Small intestine (tissue), 7 donors: ENCODE measurements around the gene SERGEF. TPM values are rescaled to one million over a fixed set of nuclear protein-coding genes. Genes with fewer than 3 reads are reported as not detected.

Source experiments
- DNase-seq, 2 donors: peaks; one replicate each; pipeline versions ENCODE4 v3.0.0 to v3.0.0-alpha.2; 2013
- FAIRE-seq: peaks from 2 replicates; lab custom pipeline; 2012; peaks lifted over from hg19 to GRCh38; lab: Jason Lieb, UNC
- H3K27ac ChIP-seq, 3 donors: one replicate each; pipeline ENCODE4 v1.5.1; 2013; ENCODE audit warnings: low read length in 2 of 3, mild to moderate bottlenecking in 2 of 3, control low read depth in 1 of 3, inconsistent platforms in 1 of 3, low read depth in 1 of 3, moderate library complexity in 1 of 3
- H3K27me3 ChIP-seq, 3 donors: one replicate each; pipeline ENCODE4 v1.6.1; 2013; ENCODE audit warnings: low read length in 3 of 3, inconsistent platforms in 1 of 3; ENCODE audit not compliant: control insufficient read depth in 3 of 3, insufficient read depth in 3 of 3
- H3K36me3 ChIP-seq, 3 donors: one replicate each; pipeline ENCODE4 v1.6.1; 2013; ENCODE audit warnings: low read length in 3 of 3, inconsistent platforms in 1 of 3, low read depth in 1 of 3, mild to moderate bottlenecking in 1 of 3, moderate library complexity in 1 of 3; ENCODE audit not compliant: control insufficient read depth in 3 of 3, insufficient read depth in 2 of 3
- H3K4me1 ChIP-seq, 3 donors: one replicate each; pipeline ENCODE4 v1.6.1; 2013; ENCODE audit warnings: low read length in 2 of 3, inconsistent platforms in 1 of 3, low read depth in 1 of 3, mild to moderate bottlenecking in 1 of 3, moderate library complexity in 1 of 3; ENCODE audit not compliant: control insufficient read depth in 3 of 3, insufficient read depth in 2 of 3
- H3K4me3 ChIP-seq, 3 donors: one replicate each; pipeline ENCODE4 v1.5.1; 2013; ENCODE audit warnings: low read length in 3 of 3, control low read depth in 1 of 3, inconsistent platforms in 1 of 3, low read depth in 1 of 3, mild to moderate bottlenecking in 1 of 3, moderate library complexity in 1 of 3
- H3K9me3 ChIP-seq, 2 donors: one replicate each; pipeline ENCODE4 v1.6.1; 2013; ENCODE audit warnings: low read depth in 1 of 2, low read length in 1 of 2; ENCODE audit not compliant: control insufficient read depth in 2 of 2, insufficient read depth in 1 of 2
- WGBS, 3 donors: extraction: QIAGEN DNeasy Blood & Tissue Kit; methylation state at CpG; one replicate each; pipeline ENCODE4 v1.1.7; 2013; 5-methylcytosine and 5-hydroxymethylcytosine counted together
- polyA plus RNA-seq, 4 donors: library from polyadenylated mRNA; stranded (reverse) in 3 of 4; unstranded in 1 of 4; fragments of 200-250 nt in 3 of 4; fragments of 120-200 nt in 1 of 4; gene quantifications; one replicate each; pipeline versions ENCODE4 v1.2.1 to v1.2.3, GENCODE V29; 2013
- donor health status: healthy with polysubstance abuse.
- donor health status: control.
- donor health status: control.
- donor health status: Bipolar disorder and iron deficiency.
- donor health status: healthy.

Gene SERGEF
- polyA plus RNA-seq, 4 donors: 19.2 to 31.1 (median 27.0) TPM

GRCh38 chr11:17853280-17853679 is 159.6 kb downstream of the SERGEF start:
- no peak for DNase-seq
- no peaks in the 10 kb centered on the region for H3K27me3 ChIP-seq
- no peak overlapping the region for H3K27ac ChIP-seq
- no peaks in the 10 kb centered on the region for H3K9me3 ChIP-seq
- WGBS, 3 donors: 57 to 80% (median 61%) methylated on average over 4 of the region's 4 CpGs
- H3K4me3 ChIP-seq: no peak overlapping the region
- H3K4me1 ChIP-seq: no peaks in the 10 kb centered on the region
- H3K36me3 ChIP-seq: no peaks in the 10 kb centered on the region
- no peak for FAIRE-seq

- DNase-seq (no peak), FAIRE-seq (no peak)
- no peak overlapping the region for H3K27ac ChIP-seq
- H3K4me1 ChIP-seq: no peaks in the 10 kb centered on the region
- H3K36me3 ChIP-seq: no peaks in the 10 kb centered on the region
- no peaks in the 10 kb centered on the region for H3K27me3 ChIP-seq
- no peak overlapping the region for H3K4me3 ChIP-seq
- H3K9me3 ChIP-seq: no peaks in the 10 kb centered on the region
- WGBS, 3 donors: 48 to 76% (median 66%) methylated on average over 1 of the region's 1 CpG
Observed at GRCh38 chr11:17852246-17852645, 160.6 kb downstream of the SERGEF start.

GRCh38 chr11:17851697-17852096 is 161.2 kb downstream of the SERGEF start:
- H3K9me3 ChIP-seq: no peaks in the 10 kb centered on the region
- H3K4me3 ChIP-seq: no peak overlapping the region
- H3K27me3 ChIP-seq: no peaks in the 10 kb centered on the region
- 80 to 100% (median 96%) methylated on average over 1 of the region's 1 CpG for WGBS, 3 donors
- no peaks in the 10 kb centered on the region for H3K4me1 ChIP-seq
- H3K27ac ChIP-seq: no peak overlapping the region
- FAIRE-seq: no peak
- DNase-seq: no peak
- H3K36me3 ChIP-seq: no peaks in the 10 kb centered on the region

DNA sequence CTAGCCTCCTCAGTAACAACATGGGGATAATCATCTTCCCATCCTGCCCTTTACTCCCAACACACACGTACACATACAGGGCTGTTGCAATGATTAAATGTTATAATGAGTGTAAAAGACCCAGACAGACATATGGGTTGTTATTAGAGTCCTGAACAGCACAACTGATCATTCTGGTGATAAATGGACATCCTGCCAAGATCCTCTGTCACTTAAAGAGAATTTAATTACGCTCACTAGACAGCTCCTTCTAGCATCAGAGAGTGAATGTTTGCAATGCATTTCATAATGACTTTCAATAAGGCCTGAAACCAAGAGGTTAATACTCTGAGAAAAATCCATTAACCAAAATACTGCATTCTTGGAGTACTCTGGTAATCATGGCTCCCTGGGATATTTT is 162.5 kb downstream of the SERGEF start:
- no peak for FAIRE-seq

GRCh38 chr11:17848715-17849114 is 164.1 kb downstream of the SERGEF start:
- peaks cover 0 to 3% (median 0%) of the 10 kb centered on the region in 3 donors for H3K36me3 ChIP-seq
- H3K27ac ChIP-seq: no peak overlapping the region
- DNase-seq: no peak
- no peaks in the 10 kb centered on the region for H3K9me3 ChIP-seq
- WGBS, 3 donors: 95 to 96% (median 96%) methylated on average over 2 of the region's 2 CpGs
- no peaks in the 10 kb centered on the region for H3K27me3 ChIP-seq
- no peak overlapping the region for H3K4me3 ChIP-seq
- no peak for FAIRE-seq
- H3K4me1 ChIP-seq: peaks cover 0 to 2% (median 0%) of the 10 kb centered on the region in 3 donors

More for the DNA sequence above, 162.5 kb downstream of the SERGEF start:
- WGBS, 3 donors: 95 to 97% (median 95%) methylated on average over 2 of the region's 2 CpGs
- H3K4me1 ChIP-seq: peaks cover 0 to 2% (median 0%) of the 10 kb centered on the region in 3 donors
- H3K36me3 ChIP-seq: no peaks in the 10 kb centered on the region
- no peak overlapping the region for H3K4me3 ChIP-seq
- no peaks in the 10 kb centered on the region for H3K9me3 ChIP-seq
- no peak overlapping the region for H3K27ac ChIP-seq
- no peaks in the 10 kb centered on the region for H3K27me3 ChIP-seq
- DNase-seq: no peak

GRCh38 chr11:17846852-17847453 is 165.9 kb downstream of the SERGEF start:
- H3K4me3 ChIP-seq: no peak overlapping the region
- peaks cover 0 to 2% (median 0%) of the 10 kb centered on the region in 3 donors for H3K4me1 ChIP-seq
- FAIRE-seq (no peak), DNase-seq (peak in 1 of 2 donors; percentile 6)
- no peaks in the 10 kb centered on the region for H3K27me3 ChIP-seq
- H3K27ac ChIP-seq: no peak overlapping the region
- 82 to 90% (median 85%) methylated on average over 7 of the region's 7 CpGs for WGBS, 3 donors
- H3K9me3 ChIP-seq: no peaks in the 10 kb centered on the region
- H3K36me3 ChIP-seq: peaks cover 0 to 3% (median 0%) of the 10 kb centered on the region in 3 donors

- Histone ChIP-seq H3K4me1 (peaks cover 0 to 2% (median 0%) of the 10 kb centered on the region in 3 donors), H3K9me3 (no peaks in the 10 kb centered on the region), H3K4me3 (no peak overlapping the region), H3K27ac (no peak overlapping the region), H3K27me3 (no peaks in the 10 kb centered on the region), H3K36me3 (peaks cover 0 to 3% (median 0%) of the 10 kb centered on the region in 3 donors)
- no peak for DNase-seq
- no peak for FAIRE-seq
Observed at GRCh38 chr11:17845431-17845881, 167.4 kb downstream of the SERGEF start.

DNA sequence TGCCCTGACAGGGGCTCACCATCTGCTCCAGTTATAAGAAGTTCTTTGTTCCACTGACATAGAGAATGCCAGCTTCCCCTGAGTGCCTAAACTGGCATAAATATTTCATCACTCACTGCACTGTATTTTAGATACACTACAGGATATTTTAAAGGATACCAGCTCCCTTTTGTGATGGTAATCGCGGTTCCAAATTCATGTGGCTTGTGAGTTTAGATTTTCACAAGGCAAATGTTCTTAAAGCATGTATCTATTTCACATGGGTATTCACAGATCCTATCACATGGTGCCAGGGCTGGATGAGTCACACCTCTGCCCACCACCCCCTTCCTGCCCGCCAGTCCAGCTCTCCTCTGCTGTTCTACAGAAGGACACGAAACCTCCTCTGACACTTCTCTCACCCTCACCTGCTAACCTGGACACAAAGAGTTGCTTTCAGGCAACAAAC is 172.7 kb downstream of the SERGEF start:
- H3K4me1 ChIP-seq: no peaks in the 10 kb centered on the region
- FAIRE-seq (no peak), DNase-seq (no peak)
- no peaks in the 10 kb centered on the region for H3K9me3 ChIP-seq
- no peaks in the 10 kb centered on the region for H3K27me3 ChIP-seq
- H3K4me3 ChIP-seq: no peak overlapping the region
- 91 to 99% (median 92%) methylated on average over 4 of the region's 4 CpGs for WGBS, 3 donors
- H3K27ac ChIP-seq: no peak overlapping the region
- H3K36me3 ChIP-seq: peaks cover 0 to 3% (median 0%) of the 10 kb centered on the region in 3 donors

DNA sequence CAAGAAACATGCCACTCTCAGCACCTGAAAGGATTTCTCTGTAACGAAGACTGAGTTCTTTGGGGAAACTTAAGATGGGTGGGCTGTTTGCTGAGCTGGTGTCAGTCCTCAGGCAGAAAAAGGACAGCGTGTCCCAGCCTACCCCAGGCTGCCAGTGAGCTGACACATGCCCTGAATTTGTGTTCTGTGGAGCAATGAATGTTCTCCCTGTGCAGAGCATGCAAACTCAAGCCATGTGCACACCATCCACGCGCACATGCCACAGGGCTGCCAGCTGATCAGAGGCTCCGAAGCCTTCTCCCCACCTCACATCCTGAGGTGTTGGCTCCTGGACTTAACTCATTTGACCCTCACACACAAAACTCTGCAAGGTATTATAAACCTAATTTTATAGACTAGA is 173.4 kb downstream of the SERGEF start:
- no peaks in the 10 kb centered on the region for H3K9me3 ChIP-seq
- no peaks in the 10 kb centered on the region for H3K36me3 ChIP-seq
- FAIRE-seq (no peak), DNase-seq (no peak)
- no peak overlapping the region for H3K4me3 ChIP-seq
- no peaks in the 10 kb centered on the region for H3K27me3 ChIP-seq
- H3K27ac ChIP-seq: no peak overlapping the region
- no peaks in the 10 kb centered on the region for H3K4me1 ChIP-seq
- 93 to 95% (median 94%) methylated on average over 5 of the region's 5 CpGs for WGBS, 3 donors
